GM15510 (cell line): ENCODE results near the gene CD82.

Source experiments
- POLR2A ChIP-seq: IDR thresholded peaks from 3 replicates; pipeline ENCODE4 v1.6.1; 2011; ENCODE audit warnings: borderline replicate concordance; ENCODE audit not compliant: insufficient read length; ENCODE audit errors: extremely low read depth

Gene CD82

GRCh38 chr11:44637487-44637886 is 72.0 kb downstream of the CD82 start:
- no peak for TF ChIP-seq POLR2A

- no peak for TF ChIP-seq POLR2A
Observed at GRCh38 chr11:44638032-44638431, 72.6 kb downstream of the CD82 start.

- TF ChIP-seq POLR2A, result no peak
Observed at GRCh38 chr11:44643217-44643616, 77.8 kb downstream of the CD82 start.

GRCh38 chr11:44645827-44646226 is 80.4 kb downstream of the CD82 start:
- TF ChIP-seq POLR2A, result no peak

- no peak for TF ChIP-seq POLR2A
Observed at GRCh38 chr11:44648109-44648508, 82.6 kb downstream of the CD82 start.

GRCh38 chr11:44651535-44652155 is 86.2 kb downstream of the CD82 start:
- TF ChIP-seq POLR2A, result no peak

- TF ChIP-seq POLR2A, result no peak
Observed at GRCh38 chr11:44652901-44653644, 87.6 kb downstream of the CD82 start.

- TF ChIP-seq POLR2A, result no peak
Observed at GRCh38 chr11:44654057-44654456, 88.6 kb downstream of the CD82 start.

- TF ChIP-seq POLR2A, result no peak
Observed at GRCh38 chr11:44654596-44654995, 89.1 kb downstream of the CD82 start.

GRCh38 chr11:44657836-44658505 is 92.5 kb downstream of the CD82 start:
- TF ChIP-seq POLR2A, result no peak

- TF ChIP-seq POLR2A, result no peak
Observed at GRCh38 chr11:44658506-44658850, 93.0 kb downstream of the CD82 start.

- TF ChIP-seq POLR2A, result no peak
Observed at GRCh38 chr11:44659641-44660040, 94.2 kb downstream of the CD82 start.

GRCh38 chr11:44661311-44661717 is 95.9 kb downstream of the CD82 start:
- TF ChIP-seq POLR2A, result no peak
